ENCODE measurements around the gene ITGB6.

- no peak for TF ChIP-seq POLR2A (IDR thresholded peaks at IDR 0.05)
- TF ChIP-seq CTCF (IDR thresholded peaks at IDR 0.05 in 4 of 5, conservative IDR thresholded peaks at IDR 0.05 in 1 of 5) = no peak
Measured at GRCh38 chr2:160220026-160220425, 20.0 kb upstream of the ITGB6 start.
